DND-41 (cell line): ENCODE results near the gene EXT2.

Experiments used
- ATAC-seq: fragments of 200-7000 bp; cut with Tn5 transposase; 3 replicates; pipeline ENCODE4 v1.9.1; 2021; ENCODE audit warnings: low read depth; ENCODE audit not compliant: insufficient read depth
- DNase-seq: peaks from one replicate; pipeline ENCODE4 v3.0.0-alpha.2; 2020
- H2AFZ ChIP-seq: 2 replicates; pipeline ENCODE4 v1.6.0; 2012; ENCODE audit warnings: low read depth, low read length
- H3K27ac ChIP-seq: 2 replicates; pipeline ENCODE4 v1.5.1; 2012; ENCODE audit warnings: low read length, inconsistent platforms
- H3K27me3 ChIP-seq: fragments of 200-600 bp; sonication (generic); 2 replicates; pipeline ENCODE4 v1.6.0; 2012; ENCODE audit warnings: low read length, mild to moderate bottlenecking, inconsistent platforms; ENCODE audit not compliant: insufficient read depth, poor library complexity
- H3K36me3 ChIP-seq: 2 replicates; pipeline ENCODE4 v1.5.1; 2012; ENCODE audit warnings: low read length, inconsistent platforms; ENCODE audit not compliant: insufficient read depth
- H3K4me1 ChIP-seq: 2 replicates; pipeline ENCODE4 v1.5.1; 2012; ENCODE audit warnings: mild to moderate bottlenecking, low read length; ENCODE audit not compliant: insufficient read depth
- H3K4me2 ChIP-seq: 2 replicates; pipeline ENCODE4 v1.6.0; 2012; ENCODE audit warnings: mild to moderate bottlenecking, moderate library complexity, low read length, inconsistent platforms; ENCODE audit not compliant: insufficient read depth
- H3K4me3 ChIP-seq, 2 experiments: fragments of 200-600 bp in 1 of 2; shearing (Covaris generic) in 1 of 2; 2 replicates each; pipeline ENCODE4 v1.5.1; 2012 to 2016; ENCODE audit warnings: inconsistent platforms in 2 of 2, low read length in 2 of 2, mild to moderate bottlenecking in 2 of 2, low read depth in 1 of 2, moderate library complexity in 1 of 2
- H3K79me2 ChIP-seq: 2 replicates; pipeline ENCODE4 v1.6.0; 2012; ENCODE audit warnings: low read length, inconsistent platforms; ENCODE audit not compliant: insufficient read depth
- H3K9ac ChIP-seq: 2 replicates; pipeline ENCODE4 v1.6.0; 2012; ENCODE audit warnings: low read depth, mild to moderate bottlenecking, inconsistent platforms, low read length, moderate library complexity
- H3K9me3 ChIP-seq: 2 replicates; pipeline ENCODE4 v1.5.1; 2012; ENCODE audit warnings: low read length, moderate library complexity, mild to moderate bottlenecking, inconsistent platforms; ENCODE audit not compliant: insufficient read depth, severe bottlenecking
- H4K20me1 ChIP-seq: 2 replicates; pipeline ENCODE4 v1.6.0; 2012; ENCODE audit warnings: low read length; ENCODE audit not compliant: insufficient read depth
- EZH2 ChIP-seq: IDR thresholded peaks from 3 replicates; pipeline ENCODE4 v1.6.1; 2012; ENCODE audit warnings: borderline replicate concordance, low read depth, mild to moderate bottlenecking, moderate library complexity, low read length, inconsistent platforms; ENCODE audit not compliant: severe bottlenecking
- TF ChIP-seq, protein P1 (sequence below): IDR thresholded peaks from 2 replicates; pipeline ENCODE4 v1.5.1; 2012; ENCODE audit warnings: borderline replicate concordance, low read length, moderate library complexity, mild to moderate bottlenecking; ENCODE audit not compliant: poor library complexity, severe bottlenecking; ENCODE audit errors: extremely low read depth

The EXT2 gene

DNA sequence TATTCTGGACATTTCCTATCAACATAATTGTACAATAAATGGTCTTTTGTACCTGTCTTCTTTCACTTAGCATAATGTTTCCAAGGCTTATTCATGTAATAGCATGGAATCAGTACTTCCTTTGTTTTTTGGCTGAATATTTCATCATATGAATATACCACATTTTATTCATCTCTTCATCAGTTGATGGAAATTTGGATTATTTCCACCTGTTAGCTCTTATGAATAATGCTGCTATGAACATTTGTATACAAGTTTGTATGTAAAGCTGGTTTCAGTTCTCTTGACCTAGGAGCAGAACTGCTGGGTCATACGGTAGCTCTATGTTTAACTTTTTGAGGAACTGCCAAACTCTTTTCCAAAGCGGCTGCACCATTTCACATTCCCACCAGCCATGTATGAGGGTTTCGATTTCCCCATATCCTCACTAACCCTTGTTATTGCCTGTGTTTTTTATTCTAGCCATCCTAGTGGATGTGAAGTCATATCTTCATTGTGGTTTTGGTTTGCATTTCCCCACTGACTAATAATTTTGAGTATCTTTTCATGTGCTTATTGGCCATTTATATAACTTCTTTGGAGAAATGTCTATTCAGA, 20.9 kb downstream of the EXT2 start:
- H3K36me3 ChIP-seq = peaks cover 47% of the 10 kb centered on the region
- TF ChIP-seq, protein P1, sequence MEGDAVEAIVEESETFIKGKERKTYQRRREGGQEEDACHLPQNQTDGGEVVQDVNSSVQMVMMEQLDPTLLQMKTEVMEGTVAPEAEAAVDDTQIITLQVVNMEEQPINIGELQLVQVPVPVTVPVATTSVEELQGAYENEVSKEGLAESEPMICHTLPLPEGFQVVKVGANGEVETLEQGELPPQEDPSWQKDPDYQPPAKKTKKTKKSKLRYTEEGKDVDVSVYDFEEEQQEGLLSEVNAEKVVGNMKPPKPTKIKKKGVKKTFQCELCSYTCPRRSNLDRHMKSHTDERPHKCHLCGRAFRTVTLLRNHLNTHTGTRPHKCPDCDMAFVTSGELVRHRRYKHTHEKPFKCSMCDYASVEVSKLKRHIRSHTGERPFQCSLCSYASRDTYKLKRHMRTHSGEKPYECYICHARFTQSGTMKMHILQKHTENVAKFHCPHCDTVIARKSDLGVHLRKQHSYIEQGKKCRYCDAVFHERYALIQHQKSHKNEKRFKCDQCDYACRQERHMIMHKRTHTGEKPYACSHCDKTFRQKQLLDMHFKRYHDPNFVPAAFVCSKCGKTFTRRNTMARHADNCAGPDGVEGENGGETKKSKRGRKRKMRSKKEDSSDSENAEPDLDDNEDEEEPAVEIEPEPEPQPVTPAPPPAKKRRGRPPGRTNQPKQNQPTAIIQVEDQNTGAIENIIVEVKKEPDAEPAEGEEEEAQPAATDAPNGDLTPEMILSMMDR = no peak
- no peak for TF ChIP-seq EZH2
- no peak for DNase-seq

DNA sequence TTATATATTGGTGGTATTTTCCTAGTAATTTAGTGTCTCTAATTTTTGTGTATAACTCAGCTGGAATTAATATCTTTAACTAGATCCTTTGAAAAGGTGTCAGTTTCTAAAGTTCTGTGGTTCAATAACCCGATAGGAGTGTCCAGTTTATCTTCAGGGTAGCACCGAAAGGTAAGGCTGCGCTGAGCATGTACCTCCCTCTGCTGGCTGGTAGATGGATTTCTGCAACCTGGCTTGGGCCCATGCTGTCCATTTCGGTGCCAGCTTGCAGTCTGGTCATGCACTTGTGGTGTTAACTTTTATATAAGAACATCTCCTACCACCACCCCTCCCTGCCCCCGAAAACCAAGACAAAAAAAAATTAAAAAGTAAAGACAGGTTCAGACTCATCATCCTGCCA, 24.7 kb downstream of the EXT2 start:
- Histone ChIP-seq H3K4me3 (no peak overlapping the region), H3K27me3 (no peaks in the 10 kb centered on the region), H3K79me2 (no peaks in the 10 kb centered on the region), H3K9ac (no peak overlapping the region), H3K9me3 (no peaks in the 10 kb centered on the region), H3K4me2 (no peak overlapping the region), H2AFZ (no peak overlapping the region), H4K20me1 (no peaks in the 10 kb centered on the region), H3K4me1 (no peaks in the 10 kb centered on the region), H3K27ac (no peak overlapping the region), H3K36me3 (peaks cover 43% of the 10 kb centered on the region)
- TF ChIP-seq, protein P1 = peak; percentile 33
- no peak for TF ChIP-seq EZH2
- no peak for ATAC-seq
- no peak for DNase-seq

More for the DNA sequence above, 20.9 kb downstream of the EXT2 start:
- Histone ChIP-seq H3K9ac (no peak overlapping the region), H3K4me3 (no peak overlapping the region), H4K20me1 (no peaks in the 10 kb centered on the region), H3K9me3 (no peaks in the 10 kb centered on the region), H3K4me2 (no peak overlapping the region), H3K27me3 (no peaks in the 10 kb centered on the region), H3K27ac (no peak overlapping the region), H3K4me1 (no peaks in the 10 kb centered on the region), H3K79me2 (no peaks in the 10 kb centered on the region), H2AFZ (no peak overlapping the region)
- no peak for ATAC-seq

DNA sequence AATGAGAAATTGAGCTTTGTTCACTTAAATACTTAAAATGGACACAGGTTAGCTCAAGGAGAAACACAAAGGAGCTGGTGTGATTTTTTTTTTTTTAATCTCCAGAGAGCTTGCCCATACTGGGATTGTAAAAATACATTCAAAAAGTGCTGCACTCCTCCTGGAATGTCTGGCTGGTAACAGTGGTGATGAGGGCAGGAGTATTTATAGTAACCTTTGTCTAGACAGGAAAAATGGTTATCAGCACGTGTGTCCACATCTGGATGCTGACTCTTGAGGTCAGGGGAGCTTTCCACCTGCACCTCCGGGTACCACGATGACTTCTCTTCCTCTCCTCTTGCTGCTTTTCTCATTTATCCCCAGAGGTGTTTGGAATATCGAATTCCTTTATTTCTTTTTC, 30.1 kb downstream of the EXT2 start:
- no peak overlapping the region for H3K4me2 ChIP-seq
- no peak overlapping the region for H3K9ac ChIP-seq
- H3K27me3 ChIP-seq = no peaks in the 10 kb centered on the region
- no peak overlapping the region for H3K4me3 ChIP-seq
- ATAC-seq = no peak
- H3K4me1 ChIP-seq = no peaks in the 10 kb centered on the region
- no peaks in the 10 kb centered on the region for H4K20me1 ChIP-seq
- TF ChIP-seq EZH2 = no peak
- TF ChIP-seq, protein P1 = no peak
- no peak overlapping the region for H3K27ac ChIP-seq
- no peaks in the 10 kb centered on the region for H3K79me2 ChIP-seq
- H3K9me3 ChIP-seq = no peaks in the 10 kb centered on the region
- H2AFZ ChIP-seq = no peak overlapping the region
- DNase-seq = no peak
- peaks cover 66% of the 10 kb centered on the region for H3K36me3 ChIP-seq

DNA sequence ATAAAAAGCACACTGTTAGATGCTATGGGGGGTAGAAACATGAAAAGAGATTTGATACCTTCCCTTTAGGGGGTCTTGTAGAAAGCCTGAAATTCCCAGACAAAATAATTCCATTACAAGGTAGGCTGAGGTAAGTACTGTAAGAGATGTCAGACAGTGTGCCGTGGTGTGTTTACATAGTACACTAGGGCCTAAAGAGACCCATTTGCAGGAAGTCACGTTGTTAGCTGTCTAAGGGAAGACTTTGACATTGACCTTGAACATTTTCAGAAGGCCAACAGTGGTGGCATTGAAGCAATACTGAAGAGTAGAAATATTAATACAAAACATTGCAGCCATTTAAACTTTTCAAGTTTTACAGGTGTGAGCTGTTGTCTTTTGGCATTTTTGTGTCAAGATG, 30.8 kb downstream of the EXT2 start:
- H3K4me1 ChIP-seq = no peaks in the 10 kb centered on the region
- H3K9me3 ChIP-seq = no peaks in the 10 kb centered on the region
- no peaks in the 10 kb centered on the region for H4K20me1 ChIP-seq
- no peak overlapping the region for H2AFZ ChIP-seq
- no peak overlapping the region for H3K27ac ChIP-seq
- no peaks in the 10 kb centered on the region for H3K27me3 ChIP-seq
- TF ChIP-seq EZH2 = no peak
- TF ChIP-seq, protein P1 = no peak
- no peak overlapping the region for H3K4me2 ChIP-seq
- ATAC-seq = no peak
- DNase-seq = no peak
- no peak overlapping the region for H3K4me3 ChIP-seq
- peaks cover 70% of the 10 kb centered on the region for H3K36me3 ChIP-seq
- no peaks in the 10 kb centered on the region for H3K79me2 ChIP-seq
- H3K9ac ChIP-seq = no peak overlapping the region
